ENCODE data around the gene LAMP2.

The LAMP2 gene

DNA sequence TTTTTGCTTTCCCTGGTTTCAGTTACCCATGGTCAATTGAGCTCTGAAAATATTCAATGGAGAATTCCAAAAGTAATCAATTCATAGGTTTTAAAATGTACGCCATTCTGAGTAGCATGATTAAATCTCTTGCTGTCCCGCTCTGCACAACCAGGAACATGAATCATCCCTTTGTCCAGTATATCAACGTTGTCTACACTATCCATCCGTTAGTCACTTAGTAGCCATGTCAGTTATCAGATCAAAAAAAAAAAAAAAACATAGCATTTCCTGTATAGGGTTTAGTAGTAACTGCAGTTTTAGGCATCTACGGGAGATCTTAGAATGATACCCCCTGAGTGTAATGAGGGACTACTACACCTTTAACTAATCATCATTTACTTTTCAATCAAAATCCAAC is 15.1 kb downstream of the LAMP2 start:
- no peak for DNase-seq

- no peak for DNase-seq
These were observed 17.0 kb downstream of the LAMP2 start for GRCh38 chrX:120452131-120452530.

GRCh38 chrX:120450163-120450562 is 18.9 kb downstream of the LAMP2 start:
- DNase-seq = no peak

- no peak for DNase-seq
These were observed 22.6 kb downstream of the LAMP2 start for GRCh38 chrX:120446498-120446897.

DNA sequence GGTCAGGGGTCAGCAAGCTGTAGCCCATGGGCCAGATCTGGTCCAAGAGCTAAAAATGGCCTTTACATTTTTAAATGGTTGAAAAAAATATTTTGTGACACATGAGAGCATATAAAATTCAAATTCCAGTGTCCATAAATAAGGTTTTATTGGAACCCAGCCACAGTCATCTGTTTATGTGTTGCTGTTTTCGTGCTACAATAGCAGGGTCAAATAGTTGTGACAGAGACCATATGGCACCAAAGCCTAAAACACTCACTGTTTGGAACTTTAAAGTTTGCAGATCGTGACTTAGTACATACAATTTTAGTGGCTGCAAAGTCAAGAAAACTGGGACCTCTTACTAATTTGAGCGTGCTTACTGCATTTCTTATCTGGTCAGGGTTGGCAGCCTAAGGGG is 29.2 kb downstream of the LAMP2 start:
- DNase-seq = no peak

GRCh38 chrX:120429776-120430540 is 39.1 kb downstream of the LAMP2 start:
- DNase-seq = no peak

DNA sequence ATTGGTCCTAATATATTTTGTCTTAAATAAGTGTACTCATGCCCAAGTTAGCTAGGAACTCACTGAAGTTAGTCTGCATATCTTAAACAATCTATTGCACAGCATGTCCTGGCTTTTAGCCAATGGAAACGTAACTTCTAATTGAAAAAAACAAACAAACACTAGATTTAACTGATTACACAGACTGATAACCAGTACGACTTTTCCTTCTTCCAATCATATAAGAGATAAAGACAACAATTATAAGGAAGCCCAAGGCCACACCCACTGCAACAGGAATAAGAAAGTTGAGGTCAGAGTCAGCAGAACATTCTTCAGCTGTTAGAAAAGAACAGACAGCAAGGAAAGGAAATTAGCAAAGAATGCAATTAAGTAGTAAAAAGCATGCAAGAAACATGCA is 40.8 kb downstream of the LAMP2 start:
- DNase-seq = no peak

DNA sequence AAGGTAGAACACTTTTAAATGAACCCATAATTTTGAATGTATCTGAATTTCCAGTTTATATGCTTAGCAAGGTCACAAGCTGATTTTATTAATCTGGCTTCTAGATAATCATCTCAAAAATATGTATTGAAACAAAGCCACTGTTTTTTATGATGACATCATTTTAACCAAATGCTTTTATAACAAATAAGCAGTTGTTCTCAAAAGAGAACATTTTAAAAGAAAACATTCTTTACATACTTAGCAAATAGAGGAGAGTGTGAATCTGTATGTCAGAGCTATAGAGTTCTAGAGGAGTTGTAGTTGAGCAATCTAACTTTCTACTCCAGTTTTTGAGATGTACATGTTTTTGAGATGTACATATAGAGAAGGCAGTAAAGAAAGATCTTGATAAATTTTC is 42.5 kb downstream of the LAMP2 start:
- no peak for DNase-seq

DNA sequence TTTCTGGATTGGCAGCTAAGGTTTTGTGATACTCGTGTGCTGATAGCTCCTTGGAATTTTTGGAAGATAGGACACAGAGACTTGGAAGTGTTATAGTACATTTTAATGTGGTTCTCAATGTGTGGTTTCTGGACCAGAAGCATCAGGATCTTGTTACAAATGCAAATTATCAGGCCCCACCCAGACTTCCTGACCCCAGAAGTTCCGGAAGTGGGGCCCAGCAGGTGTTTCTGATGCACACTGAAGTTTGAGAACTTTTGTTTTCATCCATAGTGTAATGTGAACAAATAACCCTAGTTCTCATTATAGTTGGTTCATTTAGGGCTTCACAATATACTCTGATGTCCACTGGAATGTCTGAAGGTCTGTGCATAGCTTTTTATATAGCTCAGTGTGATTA is 49.6 kb downstream of the LAMP2 start:
- no peak for DNase-seq

GRCh38 chrX:120408168-120408567 is 60.9 kb downstream of the LAMP2 start:
- no peak for DNase-seq

- no peak for DNase-seq
These were observed 62.5 kb downstream of the LAMP2 start for GRCh38 chrX:120406638-120407037.

- no peak for DNase-seq
These were observed 66.7 kb downstream of the LAMP2 start for GRCh38 chrX:120402369-120402768.

- no peak for DNase-seq
These were observed 67.8 kb downstream of the LAMP2 start for GRCh38 chrX:120401301-120401700.

DNA sequence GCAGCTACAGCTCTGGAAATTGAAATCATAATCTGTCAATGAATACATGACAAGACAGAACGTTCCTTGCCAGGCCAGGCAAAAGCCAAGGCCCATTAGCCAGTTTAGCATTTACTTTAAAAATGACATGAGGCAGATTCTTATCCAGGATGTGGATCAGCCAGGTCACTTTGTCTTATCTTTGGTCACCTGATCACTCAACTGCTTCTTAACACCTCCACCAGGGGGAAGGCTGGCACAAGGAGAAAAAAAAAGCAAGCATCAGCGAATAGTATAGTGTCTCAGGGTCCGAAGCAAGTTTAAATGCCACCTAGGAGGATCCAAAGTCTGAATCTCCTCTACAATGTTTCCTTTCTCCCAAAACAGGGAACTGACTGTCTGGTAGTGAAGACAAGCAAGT is 88.4 kb downstream of the LAMP2 start:
- DNase-seq = no peak

DNA sequence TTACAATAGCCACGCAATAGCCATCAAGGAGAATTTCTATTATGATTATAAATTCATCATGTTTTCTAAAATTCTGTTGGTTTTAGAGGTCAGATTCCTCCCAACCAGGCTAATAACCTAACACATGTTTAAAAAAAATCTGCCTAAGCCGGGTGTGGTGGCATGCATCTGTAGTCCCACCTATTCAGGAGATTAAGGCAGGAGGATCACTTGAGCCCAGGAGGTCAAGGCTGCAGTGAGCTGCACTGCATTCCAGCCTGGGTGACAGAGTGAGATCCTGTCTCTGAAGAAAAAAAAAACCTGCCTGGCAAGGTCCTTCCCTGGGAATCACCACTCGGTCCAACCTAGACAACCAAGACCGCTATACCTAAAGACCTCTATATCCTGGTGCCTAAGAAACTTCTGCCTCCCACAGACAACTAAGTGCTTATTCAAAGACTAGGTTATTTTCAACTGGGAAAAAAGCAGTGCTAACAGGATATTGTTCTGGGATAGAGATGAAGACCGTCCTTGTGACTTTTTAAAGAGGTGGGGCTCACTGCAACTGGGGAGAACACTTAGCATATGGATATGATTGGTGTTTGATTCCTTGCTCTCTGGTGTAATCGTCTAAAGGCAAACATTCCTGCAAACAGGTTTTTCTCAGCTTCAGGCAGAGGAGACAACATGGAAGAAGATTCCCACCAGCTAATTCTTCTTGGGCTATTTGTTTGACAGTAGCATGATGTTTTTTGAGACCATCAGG is 89.0 kb downstream of the LAMP2 start:
- DNase-seq = no peak

DNA sequence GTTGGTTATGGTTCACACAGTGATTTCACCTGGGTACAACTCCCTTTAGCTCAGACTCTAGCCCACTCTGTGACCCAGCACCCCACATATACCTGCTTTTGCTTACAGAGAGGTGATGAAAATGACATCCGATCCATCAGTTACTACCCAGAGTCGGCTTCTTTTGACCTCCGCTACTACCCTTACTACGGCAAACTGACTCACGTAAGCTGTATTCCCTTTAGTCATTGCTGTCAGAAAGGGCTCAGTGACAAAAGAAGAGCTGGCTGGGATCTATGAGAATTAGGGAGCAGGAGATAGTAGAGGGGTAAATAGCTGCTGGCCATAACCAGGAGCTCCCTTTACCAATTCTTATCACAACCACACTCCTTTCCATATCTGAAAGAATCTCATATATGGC is 90.5 kb downstream of the LAMP2 start:
- no peak for DNase-seq

All from NCI-H345 (cell line).